Measurements from ENCODE around the gene PLEKHB2.

The PLEKHB2 gene

DNA sequence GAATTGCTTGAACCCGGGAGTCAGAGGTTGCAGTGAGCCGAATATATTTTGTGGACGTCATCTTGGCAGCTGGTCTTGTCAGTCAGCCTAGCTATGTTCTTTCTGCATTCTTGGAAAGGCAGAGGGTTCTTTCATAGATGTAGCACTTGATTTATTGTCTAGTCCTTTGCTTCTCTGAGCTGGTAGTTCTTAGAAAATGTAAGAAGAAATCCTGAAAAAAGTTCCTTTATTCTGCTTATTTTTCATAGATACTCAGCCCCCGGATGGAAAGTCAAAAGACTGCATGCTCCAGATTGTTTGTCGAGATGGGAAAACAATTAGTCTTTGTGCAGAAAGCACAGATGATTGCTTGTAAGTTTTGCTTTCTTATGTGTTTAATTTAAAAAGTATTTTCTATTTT lies 21.3 kb downstream of the PLEKHB2 start:
- in situ Hi-C loops (cut with HindIII; ENCODE audit: low sequenced_read_pairs) = no loop called here
- TF ChIP-seq, protein P1, sequence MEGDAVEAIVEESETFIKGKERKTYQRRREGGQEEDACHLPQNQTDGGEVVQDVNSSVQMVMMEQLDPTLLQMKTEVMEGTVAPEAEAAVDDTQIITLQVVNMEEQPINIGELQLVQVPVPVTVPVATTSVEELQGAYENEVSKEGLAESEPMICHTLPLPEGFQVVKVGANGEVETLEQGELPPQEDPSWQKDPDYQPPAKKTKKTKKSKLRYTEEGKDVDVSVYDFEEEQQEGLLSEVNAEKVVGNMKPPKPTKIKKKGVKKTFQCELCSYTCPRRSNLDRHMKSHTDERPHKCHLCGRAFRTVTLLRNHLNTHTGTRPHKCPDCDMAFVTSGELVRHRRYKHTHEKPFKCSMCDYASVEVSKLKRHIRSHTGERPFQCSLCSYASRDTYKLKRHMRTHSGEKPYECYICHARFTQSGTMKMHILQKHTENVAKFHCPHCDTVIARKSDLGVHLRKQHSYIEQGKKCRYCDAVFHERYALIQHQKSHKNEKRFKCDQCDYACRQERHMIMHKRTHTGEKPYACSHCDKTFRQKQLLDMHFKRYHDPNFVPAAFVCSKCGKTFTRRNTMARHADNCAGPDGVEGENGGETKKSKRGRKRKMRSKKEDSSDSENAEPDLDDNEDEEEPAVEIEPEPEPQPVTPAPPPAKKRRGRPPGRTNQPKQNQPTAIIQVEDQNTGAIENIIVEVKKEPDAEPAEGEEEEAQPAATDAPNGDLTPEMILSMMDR (IDR thresholded peaks at IDR 0.05; ENCODE audit: low read depth, low read length) = no peak
- no peak overlapping the region for H3K4me3 ChIP-seq (ENCODE audit: low read depth, low read length)
- no peak for DNase-seq (ENCODE audit: low read depth, low spot score)

DNA sequence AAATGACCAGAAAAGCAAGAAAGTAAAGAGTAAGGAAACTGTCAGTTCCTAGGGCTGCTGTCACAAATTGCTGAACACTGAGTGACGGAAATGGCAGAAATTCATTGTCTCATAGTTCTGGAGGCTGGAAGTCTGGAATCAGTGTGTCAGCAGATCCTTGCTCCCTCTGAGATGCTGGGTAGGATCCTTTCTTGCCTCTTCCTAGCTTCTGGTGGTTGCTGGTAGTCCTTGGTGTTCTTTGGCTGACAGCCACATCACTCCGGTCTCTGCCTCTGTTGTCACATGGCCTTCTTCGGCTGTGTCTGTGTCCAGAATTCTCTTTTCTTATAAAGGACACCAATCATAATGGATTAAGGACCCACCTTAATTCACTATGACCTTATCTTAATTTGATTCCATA lies 21.9 kb downstream of the PLEKHB2 start:
- DNase-seq (ENCODE audit: low read depth, low spot score) = no peak
- TF ChIP-seq, protein P1 (IDR thresholded peaks at IDR 0.05; ENCODE audit: low read depth, low read length) = no peak
- in situ Hi-C loops (cut with HindIII; ENCODE audit: low sequenced_read_pairs) = no loop called here
- H3K4me3 ChIP-seq (ENCODE audit: low read depth, low read length) = no peak overlapping the region

- TF ChIP-seq, protein P1 (IDR thresholded peaks at IDR 0.05; ENCODE audit: low read depth, low read length) = no peak
- H3K4me3 ChIP-seq (ENCODE audit: low read depth, low read length) = no peak overlapping the region
- in situ Hi-C loops (cut with HindIII; ENCODE audit: low sequenced_read_pairs) = no loop called here
- no peak for DNase-seq (ENCODE audit: low read depth, low spot score)
Observed at GRCh38 chr2:131127981-131128380, 22.8 kb downstream of the PLEKHB2 start.

- in situ Hi-C loops (cut with HindIII; ENCODE audit: low sequenced_read_pairs) = no loop called here
- DNase-seq (ENCODE audit: low read depth, low spot score) = no peak
- no peak overlapping the region for H3K4me3 ChIP-seq (ENCODE audit: low read depth, low read length)
- TF ChIP-seq, protein P1 (IDR thresholded peaks at IDR 0.05; ENCODE audit: low read depth, low read length) = no peak
Observed at GRCh38 chr2:131130298-131130596, 25.1 kb downstream of the PLEKHB2 start.

DNA sequence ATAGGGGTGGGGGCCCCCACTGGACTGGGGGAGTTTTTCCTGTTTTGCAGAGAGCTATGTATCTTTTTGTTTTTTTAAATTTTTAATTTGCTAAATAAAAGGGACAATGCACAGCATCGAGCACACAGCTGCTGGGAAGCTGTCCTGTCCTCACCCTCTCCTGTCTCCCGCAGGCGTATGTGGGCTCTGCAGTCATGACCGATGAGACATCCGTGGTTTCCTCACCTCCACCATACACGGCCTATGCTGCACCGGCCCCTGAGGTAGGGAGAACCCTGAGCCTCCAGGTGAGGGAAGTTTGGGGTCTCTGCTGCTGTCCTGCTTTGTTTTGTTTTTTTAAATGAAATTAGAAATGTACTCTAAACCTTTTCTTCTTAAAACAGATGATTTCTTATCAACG lies 27.6 kb downstream of the PLEKHB2 start:
- TF ChIP-seq, protein P1 (IDR thresholded peaks at IDR 0.05; ENCODE audit: low read depth, low read length) = no peak
- DNase-seq (ENCODE audit: low read depth, low spot score) = no peak
- in situ Hi-C loops (cut with HindIII; ENCODE audit: low sequenced_read_pairs) = no loop called here
- no peak overlapping the region for H3K4me3 ChIP-seq (ENCODE audit: low read depth, low read length)

GRCh38 chr2:131140581-131140980 lies 35.4 kb downstream of the PLEKHB2 start:
- TF ChIP-seq, protein P1 (IDR thresholded peaks at IDR 0.05; ENCODE audit: low read depth, low read length) = no peak
- in situ Hi-C loops (cut with HindIII; ENCODE audit: low sequenced_read_pairs) = no loop called here
- DNase-seq (ENCODE audit: low read depth, low spot score) = no peak
- no peak overlapping the region for H3K4me3 ChIP-seq (ENCODE audit: low read depth, low read length)

GRCh38 chr2:131142849-131143248 lies 37.7 kb downstream of the PLEKHB2 start:
- DNase-seq (ENCODE audit: low read depth, low spot score) = no peak
- in situ Hi-C loops (cut with HindIII; ENCODE audit: low sequenced_read_pairs) = no loop called here
- TF ChIP-seq, protein P1 (IDR thresholded peaks at IDR 0.05; ENCODE audit: low read depth, low read length) = no peak
- H3K4me3 ChIP-seq (ENCODE audit: low read depth, low read length) = no peak overlapping the region
